Measurements from ENCODE around the gene SYNPR. TPM values are rescaled to one million over a fixed set of nuclear protein-coding genes. Genes with fewer than 3 reads are reported as not detected.

SYNPR gene
- total RNA-seq, 1 experiment from 2014 or later, result not detected

- H3K4me1 Mint-ChIP-seq (ENCODE audit: low read depth, unreplicated experiment), result no peaks in the 10 kb centered on the region
- Histone ChIP-seq H3K4me3 (ENCODE audit: low read depth, low read length) (no peak overlapping the region), H3K36me3 (ENCODE audit: control insufficient read depth, insufficient read depth, low read length) (no peaks in the 10 kb centered on the region), H3K27me3 (replicated peaks; ENCODE audit: control insufficient read depth, insufficient read depth, low read length) (no peaks in the 10 kb centered on the region; the same call in 1 of the 2 replicates), H3K9me3 (no peaks in the 10 kb centered on the region), H3K4me1 (no peaks in the 10 kb centered on the region)
- TF ChIP-seq, protein P1, sequence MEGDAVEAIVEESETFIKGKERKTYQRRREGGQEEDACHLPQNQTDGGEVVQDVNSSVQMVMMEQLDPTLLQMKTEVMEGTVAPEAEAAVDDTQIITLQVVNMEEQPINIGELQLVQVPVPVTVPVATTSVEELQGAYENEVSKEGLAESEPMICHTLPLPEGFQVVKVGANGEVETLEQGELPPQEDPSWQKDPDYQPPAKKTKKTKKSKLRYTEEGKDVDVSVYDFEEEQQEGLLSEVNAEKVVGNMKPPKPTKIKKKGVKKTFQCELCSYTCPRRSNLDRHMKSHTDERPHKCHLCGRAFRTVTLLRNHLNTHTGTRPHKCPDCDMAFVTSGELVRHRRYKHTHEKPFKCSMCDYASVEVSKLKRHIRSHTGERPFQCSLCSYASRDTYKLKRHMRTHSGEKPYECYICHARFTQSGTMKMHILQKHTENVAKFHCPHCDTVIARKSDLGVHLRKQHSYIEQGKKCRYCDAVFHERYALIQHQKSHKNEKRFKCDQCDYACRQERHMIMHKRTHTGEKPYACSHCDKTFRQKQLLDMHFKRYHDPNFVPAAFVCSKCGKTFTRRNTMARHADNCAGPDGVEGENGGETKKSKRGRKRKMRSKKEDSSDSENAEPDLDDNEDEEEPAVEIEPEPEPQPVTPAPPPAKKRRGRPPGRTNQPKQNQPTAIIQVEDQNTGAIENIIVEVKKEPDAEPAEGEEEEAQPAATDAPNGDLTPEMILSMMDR (IDR thresholded peaks at IDR 0.05; ENCODE audit: insufficient read depth in 1 of 2, low read depth in 1 of 2, low read length in 1 of 2, severe bottlenecking in 1 of 2, unreplicated experiment in 1 of 2), result peak in 1 of 2 experiments; percentile 28
- no TSS peak for BruUV-seq (replicated peaks)
- peak in 1 of 2 experiments; percentile 6 for DNase-seq
- H3K27ac Mint-ChIP-seq (ENCODE audit: unreplicated experiment), result no peak overlapping the region
- CTCF ChIA-PET, result no interaction called here
- H3K36me3 Mint-ChIP-seq (ENCODE audit: insufficient read depth, unreplicated experiment), result no peaks in the 10 kb centered on the region
- peaks cover 5% of the 10 kb centered on the region for H3K27me3 Mint-ChIP-seq (ENCODE audit: insufficient read depth, unreplicated experiment)
- POLR2A ChIA-PET, result no interaction called here
- intact Hi-C loops (cut with micrococcal nuclease; ENCODE audit: unreplicated experiment), result loop anchor here (1.0 to 5.0 kb wide), 2 partner anchors 256 to 411 kb away; partner anchors contain the start of gene C3orf49
- peaks cover 10% of the 10 kb centered on the region for H3K9me3 Mint-ChIP-seq (ENCODE audit: unreplicated experiment)
- no peak overlapping the region for H3K4me3 Mint-ChIP-seq (ENCODE audit: unreplicated experiment)
Observed at GRCh38 chr3:63405882-63406281, 127.8 kb downstream of the SYNPR start.

DNA sequence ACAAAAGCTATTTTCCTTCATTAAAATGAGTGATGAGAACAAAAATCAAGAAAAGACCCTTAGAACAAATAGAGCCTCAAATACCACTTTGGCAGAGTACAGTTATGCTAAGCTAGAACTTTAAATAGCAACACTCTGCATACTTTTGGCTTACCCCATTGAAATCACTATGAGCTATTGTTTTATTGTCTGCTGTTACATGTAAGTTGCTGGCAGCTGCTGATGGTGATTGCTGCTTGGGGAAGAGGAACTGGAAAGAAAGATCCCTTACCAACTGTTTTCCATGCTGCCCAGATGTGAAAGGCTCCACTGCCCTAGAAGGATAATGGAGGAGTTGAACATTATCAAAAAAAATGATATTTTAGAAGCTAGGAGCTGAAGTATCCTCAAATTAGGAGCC lies 135.4 kb downstream of the SYNPR start:
- TF ChIP-seq, protein P1 (IDR thresholded peaks at IDR 0.05; ENCODE audit: insufficient read depth in 1 of 2, low read depth in 1 of 2, low read length in 1 of 2, severe bottlenecking in 1 of 2, unreplicated experiment in 1 of 2), result no peak
- Mint-ChIP-seq H3K4me3 (ENCODE audit: unreplicated experiment) (no peak overlapping the region), H3K27ac (ENCODE audit: unreplicated experiment) (no peak overlapping the region), H3K4me1 (ENCODE audit: low read depth, unreplicated experiment) (no peaks in the 10 kb centered on the region), H3K9me3 (ENCODE audit: unreplicated experiment) (no peaks in the 10 kb centered on the region), H3K27me3 (ENCODE audit: insufficient read depth, unreplicated experiment) (peaks cover 3% of the 10 kb centered on the region), H3K36me3 (ENCODE audit: insufficient read depth, unreplicated experiment) (no peaks in the 10 kb centered on the region)
- H3K9me3 ChIP-seq, result no peaks in the 10 kb centered on the region
- intact Hi-C loops (cut with micrococcal nuclease; ENCODE audit: unreplicated experiment), result no loop called here
- no peak overlapping the region for H3K4me3 ChIP-seq (ENCODE audit: low read depth, low read length)
- no peaks in the 10 kb centered on the region for H3K4me1 ChIP-seq
- ChIA-PET CTCF (no interaction called here), POLR2A (no interaction called here)
- BruUV-seq (replicated peaks), result no TSS peak
- no peak for DNase-seq
- no peaks in the 10 kb centered on the region for H3K27me3 ChIP-seq (replicated peaks; ENCODE audit: control insufficient read depth, insufficient read depth, low read length)
- H3K36me3 ChIP-seq (ENCODE audit: control insufficient read depth, insufficient read depth, low read length), result no peaks in the 10 kb centered on the region

DNA sequence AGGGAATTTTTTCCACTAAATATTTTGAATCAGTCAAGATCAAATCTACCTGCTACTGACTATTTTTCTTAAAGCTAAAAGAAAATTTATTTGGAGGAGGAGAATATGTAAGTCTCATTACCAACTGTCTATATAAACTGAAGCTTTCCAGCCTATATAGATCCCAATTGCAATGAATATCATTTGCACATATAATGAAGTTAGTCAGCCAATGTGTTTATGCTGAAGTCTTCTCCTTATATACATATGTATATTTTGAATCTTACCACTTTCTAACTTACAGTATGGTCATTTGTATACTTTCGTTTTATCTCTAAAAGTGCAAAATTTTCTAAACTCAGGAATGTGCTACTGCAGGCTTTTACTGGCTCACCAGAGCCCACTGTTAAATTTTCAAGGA lies 136.5 kb downstream of the SYNPR start:
- no peaks in the 10 kb centered on the region for H3K36me3 Mint-ChIP-seq (ENCODE audit: insufficient read depth, unreplicated experiment)
- TF ChIP-seq, protein P1 (IDR thresholded peaks at IDR 0.05; ENCODE audit: insufficient read depth in 1 of 2, low read depth in 1 of 2, low read length in 1 of 2, severe bottlenecking in 1 of 2, unreplicated experiment in 1 of 2), result no peak
- no peak overlapping the region for H3K4me3 ChIP-seq (ENCODE audit: low read depth, low read length)
- no TSS peak for BruUV-seq (replicated peaks)
- H3K27me3 ChIP-seq (replicated peaks; ENCODE audit: control insufficient read depth, insufficient read depth, low read length), result no peaks in the 10 kb centered on the region
- no peaks in the 10 kb centered on the region for H3K9me3 ChIP-seq
- no peaks in the 10 kb centered on the region for H3K27me3 Mint-ChIP-seq (ENCODE audit: insufficient read depth, unreplicated experiment)
- H3K4me3 Mint-ChIP-seq (ENCODE audit: unreplicated experiment), result no peak overlapping the region
- intact Hi-C loops (cut with micrococcal nuclease; ENCODE audit: unreplicated experiment), result no loop called here
- ChIA-PET POLR2A (no interaction called here), CTCF (no interaction called here)
- no peaks in the 10 kb centered on the region for H3K36me3 ChIP-seq (ENCODE audit: control insufficient read depth, insufficient read depth, low read length)
- no peak for DNase-seq
- H3K9me3 Mint-ChIP-seq (ENCODE audit: unreplicated experiment), result no peaks in the 10 kb centered on the region
- H3K4me1 ChIP-seq, result no peaks in the 10 kb centered on the region
- H3K4me1 Mint-ChIP-seq (ENCODE audit: low read depth, unreplicated experiment), result no peaks in the 10 kb centered on the region
- H3K27ac Mint-ChIP-seq (ENCODE audit: unreplicated experiment), result no peak overlapping the region
